GM12878 (cell line): ENCODE data around the gene MRPL46. TPM values are rescaled to one million over a fixed set of nuclear protein-coding genes. Genes with fewer than 3 reads are reported as not detected.

ENCODE experiments used
- CHD1 ChIP-seq: IDR thresholded peaks from 2 replicates; pipeline ENCODE4 v1.6.1; 2012; ENCODE audit warnings: low read depth, low read length, improper control_type of control experiment
- FOS ChIP-seq: IDR thresholded peaks from 3 replicates; pipeline ENCODE4 v1.6.1; 2011; ENCODE audit warnings: borderline replicate concordance; ENCODE audit not compliant: insufficient read length; ENCODE audit errors: extremely low read depth
- FOXK2 ChIP-seq: fragments of 450-650 bp; IDR thresholded peaks from 2 replicates; pipeline ENCODE4 v1.6.1; 2017; ENCODE audit warnings: mild to moderate bottlenecking, moderate library complexity
- HDAC2 ChIP-seq: fragments of 200-600 bp; sonication (generic); IDR thresholded peaks from 2 replicates; pipeline ENCODE4 v1.6.1; 2017
- PAX5 ChIP-seq: IDR thresholded peaks from 2 replicates; pipeline ENCODE4 v1.6.1; 2011; ENCODE audit warnings: low read depth, low read length, borderline replicate concordance
- POLR2A ChIP-seq: IDR thresholded peaks from 2 replicates; pipeline ENCODE4 v1.6.1; 2011; ENCODE audit warnings: low read depth, mild to moderate bottlenecking, low read length
- SIN3A ChIP-seq: IDR thresholded peaks from 2 replicates; pipeline ENCODE4 v1.6.1; 2012; ENCODE audit warnings: low read depth, low read length, improper control_type of control experiment
- SMAD5 ChIP-seq: IDR thresholded peaks from 2 replicates; pipeline ENCODE4 v1.6.1; 2016; ENCODE audit warnings: antibody characterized with exemption, low read depth
- ZBED1 ChIP-seq: IDR thresholded peaks from 2 replicates; pipeline ENCODE4 v1.6.1; 2016; ENCODE audit warnings: borderline replicate concordance
- ZNF207 ChIP-seq: fragments of 450-650 bp; IDR thresholded peaks from 2 replicates; pipeline ENCODE4 v1.6.1; 2014; ENCODE audit warnings: antibody characterized with exemption, mild to moderate bottlenecking, borderline replicate concordance
- ZZZ3 ChIP-seq: IDR thresholded peaks from 2 replicates; pipeline ENCODE4 v1.6.1; 2011; ENCODE audit warnings: low read depth; ENCODE audit not compliant: control insufficient read depth, insufficient read length
- polyA plus RNA-seq, 11 experiments: library from polyadenylated mRNA; depleted of rRNA in 4 of 11; unstranded in 6 of 11; stranded (reverse) in 5 of 11; fragments of >200 nt; fragmentation: Nextera tagmentation in 4 of 11; fragmentation: Illumina TruSeq in 1 of 11; extraction: Ambion mirVana in 4 of 11; extraction: Trizol in 1 of 11; gene quantifications; 1 replicate in 1 of 11; 2 replicates in 10 of 11; pipeline versions ENCODE4 v1.2.1 to v1.2.3, GENCODE V29; 2011 to 2016; ENCODE audit warnings: inconsistent platforms in 2 of 11, missing spikeins in 2 of 11, low read depth in 1 of 11
- total RNA-seq, 4 experiments: library from RNA; depleted of rRNA in 3 of 4; stranded (reverse); fragments of >200 nt in 3 of 4; fragmentation: Illumina TruSeq in 1 of 4; extraction: Trizol in 1 of 4; gene quantifications; 2 replicates each; pipeline versions ENCODE4 v1.2.1 to v1.2.3, GENCODE V29; 2013 to 2021
- TF ChIP-seq, protein P1 (sequence below): fragments of 150-350 bp; IDR thresholded peaks from 2 replicates; pipeline ENCODE4 v1.6.1; 2016; ENCODE audit warnings: low read depth, low read length
- TF ChIP-seq, protein P2 (sequence below): fragments of 450-650 bp; IDR thresholded peaks from 2 replicates; pipeline ENCODE4 v1.6.1; 2018; ENCODE audit warnings: mild to moderate bottlenecking, low read depth, moderate library complexity; ENCODE audit not compliant: partially characterized antibody
- TF ChIP-seq, protein P3 (sequence below): IDR thresholded peaks from 2 replicates; pipeline ENCODE4 v1.6.1; 2011; ENCODE audit warnings: low read depth, mild to moderate bottlenecking, low read length, moderate library complexity, borderline replicate concordance; ENCODE audit errors: extremely low read depth
- TF ChIP-seq, protein P4 (sequence below): fragments of 450-650 bp; conservative IDR thresholded peaks from 2 replicates; pipeline ENCODE4 v1.6.1; 2017; ENCODE audit warnings: mild to moderate bottlenecking, moderate library complexity
- TF ChIP-seq, protein P5 (sequence below): fragments of 450-650 bp; IDR thresholded peaks from 2 replicates; pipeline ENCODE4 v1.6.1; 2016; ENCODE audit warnings: mild to moderate bottlenecking
- TF ChIP-seq, protein P6 (sequence below): fragments of 450-650 bp; IDR thresholded peaks from 2 replicates; pipeline ENCODE4 v1.6.1; 2017; ENCODE audit warnings: low read depth, mild to moderate bottlenecking, moderate library complexity

The MRPL46 gene
- total and polyA plus RNA-seq, 10 of the 15 experiments (the other 5 are each of a cell fraction or from before 2014, with no cell fraction given) = 37.4 to 96.7 (median 52.9) TPM

DNA sequence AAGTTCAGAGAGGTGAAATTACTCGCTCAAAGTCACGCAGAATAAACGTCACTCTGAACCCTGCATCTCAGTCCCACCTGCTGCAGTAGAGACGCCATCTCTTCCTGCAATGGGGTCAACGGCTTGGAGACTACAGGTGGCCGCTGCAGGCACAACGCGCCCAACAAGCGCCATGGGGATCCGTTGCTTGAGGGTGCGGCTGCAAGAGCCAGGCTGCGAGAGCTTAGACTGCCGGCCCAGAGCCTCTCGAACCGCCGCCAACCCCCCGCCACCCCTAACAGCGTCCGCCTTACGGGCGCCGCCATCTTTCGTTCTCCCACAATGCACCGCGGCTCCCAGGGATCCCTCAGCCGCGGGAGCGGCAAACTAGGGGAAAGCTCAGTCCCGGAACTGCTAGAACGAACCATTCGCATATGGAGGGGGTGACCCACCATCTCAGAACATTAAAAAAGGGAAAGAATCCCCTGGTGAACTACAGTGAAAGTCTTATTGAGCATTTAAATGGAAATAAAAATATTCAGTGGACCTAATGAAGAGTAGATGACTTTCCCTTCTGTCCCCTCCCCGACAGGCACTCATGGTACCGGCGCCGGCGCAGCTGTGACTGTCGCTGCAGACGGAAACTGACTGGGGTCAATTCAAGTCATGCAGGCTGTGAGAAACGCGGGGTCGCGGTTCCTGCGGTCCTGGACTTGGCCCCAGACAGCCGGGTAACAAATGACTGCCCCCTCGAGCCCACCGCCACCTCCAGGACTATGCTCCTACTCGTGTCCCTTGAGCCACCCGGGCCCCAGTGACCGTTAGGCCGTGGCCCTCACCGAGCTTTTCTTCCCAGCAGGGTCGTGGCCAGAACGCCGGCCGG, at the start of gene MRPL46, which contains the start of gene MRPS11 (continued):
- TF ChIP-seq, protein P1, sequence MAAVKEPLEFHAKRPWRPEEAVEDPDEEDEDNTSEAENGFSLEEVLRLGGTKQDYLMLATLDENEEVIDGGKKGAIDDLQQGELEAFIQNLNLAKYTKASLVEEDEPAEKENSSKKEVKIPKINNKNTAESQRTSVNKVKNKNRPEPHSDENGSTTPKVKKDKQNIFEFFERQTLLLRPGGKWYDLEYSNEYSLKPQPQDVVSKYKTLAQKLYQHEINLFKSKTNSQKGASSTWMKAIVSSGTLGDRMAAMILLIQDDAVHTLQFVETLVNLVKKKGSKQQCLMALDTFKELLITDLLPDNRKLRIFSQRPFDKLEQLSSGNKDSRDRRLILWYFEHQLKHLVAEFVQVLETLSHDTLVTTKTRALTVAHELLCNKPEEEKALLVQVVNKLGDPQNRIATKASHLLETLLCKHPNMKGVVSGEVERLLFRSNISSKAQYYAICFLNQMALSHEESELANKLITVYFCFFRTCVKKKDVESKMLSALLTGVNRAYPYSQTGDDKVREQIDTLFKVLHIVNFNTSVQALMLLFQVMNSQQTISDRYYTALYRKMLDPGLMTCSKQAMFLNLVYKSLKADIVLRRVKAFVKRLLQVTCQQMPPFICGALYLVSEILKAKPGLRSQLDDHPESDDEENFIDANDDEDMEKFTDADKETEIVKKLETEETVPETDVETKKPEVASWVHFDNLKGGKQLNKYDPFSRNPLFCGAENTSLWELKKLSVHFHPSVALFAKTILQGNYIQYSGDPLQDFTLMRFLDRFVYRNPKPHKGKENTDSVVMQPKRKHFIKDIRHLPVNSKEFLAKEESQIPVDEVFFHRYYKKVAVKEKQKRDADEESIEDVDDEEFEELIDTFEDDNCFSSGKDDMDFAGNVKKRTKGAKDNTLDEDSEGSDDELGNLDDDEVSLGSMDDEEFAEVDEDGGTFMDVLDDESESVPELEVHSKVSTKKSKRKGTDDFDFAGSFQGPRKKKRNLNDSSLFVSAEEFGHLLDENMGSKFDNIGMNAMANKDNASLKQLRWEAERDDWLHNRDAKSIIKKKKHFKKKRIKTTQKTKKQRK = no peak
- no peak; the same call in none of the 2 replicates for TF ChIP-seq SIN3A
- peak; percentile 90 for TF ChIP-seq POLR2A
- TF ChIP-seq, protein P2, sequence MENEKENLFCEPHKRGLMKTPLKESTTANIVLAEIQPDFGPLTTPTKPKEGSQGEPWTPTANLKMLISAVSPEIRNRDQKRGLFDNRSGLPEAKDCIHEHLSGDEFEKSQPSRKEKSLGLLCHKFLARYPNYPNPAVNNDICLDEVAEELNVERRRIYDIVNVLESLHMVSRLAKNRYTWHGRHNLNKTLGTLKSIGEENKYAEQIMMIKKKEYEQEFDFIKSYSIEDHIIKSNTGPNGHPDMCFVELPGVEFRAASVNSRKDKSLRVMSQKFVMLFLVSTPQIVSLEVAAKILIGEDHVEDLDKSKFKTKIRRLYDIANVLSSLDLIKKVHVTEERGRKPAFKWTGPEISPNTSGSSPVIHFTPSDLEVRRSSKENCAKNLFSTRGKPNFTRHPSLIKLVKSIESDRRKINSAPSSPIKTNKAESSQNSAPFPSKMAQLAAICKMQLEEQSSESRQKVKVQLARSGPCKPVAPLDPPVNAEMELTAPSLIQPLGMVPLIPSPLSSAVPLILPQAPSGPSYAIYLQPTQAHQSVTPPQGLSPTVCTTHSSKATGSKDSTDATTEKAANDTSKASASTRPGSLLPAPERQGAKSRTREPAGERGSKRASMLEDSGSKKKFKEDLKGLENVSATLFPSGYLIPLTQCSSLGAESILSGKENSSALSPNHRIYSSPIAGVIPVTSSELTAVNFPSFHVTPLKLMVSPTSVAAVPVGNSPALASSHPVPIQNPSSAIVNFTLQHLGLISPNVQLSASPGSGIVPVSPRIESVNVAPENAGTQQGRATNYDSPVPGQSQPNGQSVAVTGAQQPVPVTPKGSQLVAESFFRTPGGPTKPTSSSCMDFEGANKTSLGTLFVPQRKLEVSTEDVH = no peak
- peak; percentile 92; the same call in 1 of the 2 replicates for TF ChIP-seq ZNF207
- no peak for TF ChIP-seq ZZZ3
- peak; percentile 98 for TF ChIP-seq CHD1
- TF ChIP-seq, protein P3, sequence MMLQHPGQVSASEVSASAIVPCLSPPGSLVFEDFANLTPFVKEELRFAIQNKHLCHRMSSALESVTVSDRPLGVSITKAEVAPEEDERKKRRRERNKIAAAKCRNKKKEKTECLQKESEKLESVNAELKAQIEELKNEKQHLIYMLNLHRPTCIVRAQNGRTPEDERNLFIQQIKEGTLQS = no peak
- TF ChIP-seq FOXK2 = peak; percentile 98
- TF ChIP-seq FOS = no peak
- peak; percentile 83; the same call in 1 of the 2 replicates for TF ChIP-seq HDAC2
- TF ChIP-seq, protein P4, sequence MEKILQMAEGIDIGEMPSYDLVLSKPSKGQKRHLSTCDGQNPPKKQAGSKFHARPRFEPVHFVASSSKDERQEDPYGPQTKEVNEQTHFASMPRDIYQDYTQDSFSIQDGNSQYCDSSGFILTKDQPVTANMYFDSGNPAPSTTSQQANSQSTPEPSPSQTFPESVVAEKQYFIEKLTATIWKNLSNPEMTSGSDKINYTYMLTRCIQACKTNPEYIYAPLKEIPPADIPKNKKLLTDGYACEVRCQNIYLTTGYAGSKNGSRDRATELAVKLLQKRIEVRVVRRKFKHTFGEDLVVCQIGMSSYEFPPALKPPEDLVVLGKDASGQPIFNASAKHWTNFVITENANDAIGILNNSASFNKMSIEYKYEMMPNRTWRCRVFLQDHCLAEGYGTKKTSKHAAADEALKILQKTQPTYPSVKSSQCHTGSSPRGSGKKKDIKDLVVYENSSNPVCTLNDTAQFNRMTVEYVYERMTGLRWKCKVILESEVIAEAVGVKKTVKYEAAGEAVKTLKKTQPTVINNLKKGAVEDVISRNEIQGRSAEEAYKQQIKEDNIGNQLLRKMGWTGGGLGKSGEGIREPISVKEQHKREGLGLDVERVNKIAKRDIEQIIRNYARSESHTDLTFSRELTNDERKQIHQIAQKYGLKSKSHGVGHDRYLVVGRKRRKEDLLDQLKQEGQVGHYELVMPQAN = peak; percentile 60
- 0 out of 2 replicates have a peak, but pooled peaks have one; percentile 5 for TF ChIP-seq PAX5
- 0 out of 2 replicates have a peak, but pooled peaks have one; percentile 61 for TF ChIP-seq SMAD5
- TF ChIP-seq, protein P5, sequence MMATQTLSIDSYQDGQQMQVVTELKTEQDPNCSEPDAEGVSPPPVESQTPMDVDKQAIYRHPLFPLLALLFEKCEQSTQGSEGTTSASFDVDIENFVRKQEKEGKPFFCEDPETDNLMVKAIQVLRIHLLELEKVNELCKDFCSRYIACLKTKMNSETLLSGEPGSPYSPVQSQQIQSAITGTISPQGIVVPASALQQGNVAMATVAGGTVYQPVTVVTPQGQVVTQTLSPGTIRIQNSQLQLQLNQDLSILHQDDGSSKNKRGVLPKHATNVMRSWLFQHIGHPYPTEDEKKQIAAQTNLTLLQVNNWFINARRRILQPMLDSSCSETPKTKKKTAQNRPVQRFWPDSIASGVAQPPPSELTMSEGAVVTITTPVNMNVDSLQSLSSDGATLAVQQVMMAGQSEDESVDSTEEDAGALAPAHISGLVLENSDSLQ = no peak
- TF ChIP-seq, protein P6, sequence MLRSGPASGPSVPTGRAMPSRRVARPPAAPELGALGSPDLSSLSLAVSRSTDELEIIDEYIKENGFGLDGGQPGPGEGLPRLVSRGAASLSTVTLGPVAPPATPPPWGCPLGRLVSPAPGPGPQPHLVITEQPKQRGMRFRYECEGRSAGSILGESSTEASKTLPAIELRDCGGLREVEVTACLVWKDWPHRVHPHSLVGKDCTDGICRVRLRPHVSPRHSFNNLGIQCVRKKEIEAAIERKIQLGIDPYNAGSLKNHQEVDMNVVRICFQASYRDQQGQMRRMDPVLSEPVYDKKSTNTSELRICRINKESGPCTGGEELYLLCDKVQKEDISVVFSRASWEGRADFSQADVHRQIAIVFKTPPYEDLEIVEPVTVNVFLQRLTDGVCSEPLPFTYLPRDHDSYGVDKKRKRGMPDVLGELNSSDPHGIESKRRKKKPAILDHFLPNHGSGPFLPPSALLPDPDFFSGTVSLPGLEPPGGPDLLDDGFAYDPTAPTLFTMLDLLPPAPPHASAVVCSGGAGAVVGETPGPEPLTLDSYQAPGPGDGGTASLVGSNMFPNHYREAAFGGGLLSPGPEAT = peak; percentile 98
- no peak for TF ChIP-seq ZBED1
